ENCODE measurements around the gene OR5D13.

OR5D13 gene, protein sequence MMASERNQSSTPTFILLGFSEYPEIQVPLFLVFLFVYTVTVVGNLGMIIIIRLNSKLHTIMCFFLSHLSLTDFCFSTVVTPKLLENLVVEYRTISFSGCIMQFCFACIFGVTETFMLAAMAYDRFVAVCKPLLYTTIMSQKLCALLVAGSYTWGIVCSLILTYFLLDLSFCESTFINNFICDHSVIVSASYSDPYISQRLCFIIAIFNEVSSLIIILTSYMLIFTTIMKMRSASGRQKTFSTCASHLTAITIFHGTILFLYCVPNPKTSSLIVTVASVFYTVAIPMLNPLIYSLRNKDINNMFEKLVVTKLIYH

DNA sequence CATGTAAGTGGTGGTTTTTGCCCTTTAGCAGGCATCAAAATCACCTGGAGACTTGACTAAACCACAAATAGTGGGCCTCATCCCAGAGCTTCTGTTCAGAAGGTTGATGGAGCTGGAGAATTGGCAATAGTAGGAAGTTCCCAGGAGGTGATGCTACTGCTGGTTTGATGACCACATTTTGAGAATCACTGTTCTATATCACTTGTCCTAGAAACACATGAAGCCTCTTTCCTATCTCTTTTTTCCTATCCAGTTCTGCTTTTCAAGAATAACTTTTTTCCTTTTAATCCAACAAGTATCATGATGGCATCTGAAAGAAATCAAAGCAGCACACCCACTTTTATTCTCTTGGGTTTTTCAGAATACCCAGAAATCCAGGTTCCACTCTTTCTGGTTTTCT, at the start of gene OR5D13:
Gene OR5D13, plus strand, starts transcription at position 301 of the 400 bp plus-strand sequence. Its CDS starts 0 bp downstream, at position 301.
- DNase-seq: no peak

DNA sequence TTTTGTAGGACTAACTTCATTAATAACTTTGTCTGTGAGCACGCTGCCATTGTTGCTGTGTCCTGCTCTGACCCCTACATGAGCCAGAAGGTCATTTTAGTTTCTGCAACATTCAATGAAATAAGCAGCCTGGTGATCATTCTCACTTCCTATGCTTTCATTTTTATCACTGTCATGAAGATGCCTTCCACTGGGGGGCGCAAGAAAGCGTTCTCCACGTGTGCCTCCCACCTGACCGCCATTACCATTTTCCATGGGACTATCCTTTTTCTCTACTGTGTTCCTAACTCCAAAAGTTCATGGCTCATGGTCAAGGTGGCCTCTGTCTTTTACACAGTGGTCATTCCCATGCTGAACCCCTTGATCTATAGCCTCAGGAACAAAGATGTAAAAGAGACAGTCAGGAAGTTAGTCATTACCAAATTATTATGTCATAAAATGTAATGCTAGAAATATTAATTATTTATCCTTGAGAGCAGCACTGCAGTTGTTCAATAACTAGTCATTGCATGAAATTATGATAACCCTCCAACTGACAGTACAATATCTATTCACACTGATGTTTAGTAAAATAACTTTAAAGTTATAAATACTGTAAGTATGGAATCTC, 46.4 kb upstream of the OR5D13 start:
- DNase-seq: no peak

DNA sequence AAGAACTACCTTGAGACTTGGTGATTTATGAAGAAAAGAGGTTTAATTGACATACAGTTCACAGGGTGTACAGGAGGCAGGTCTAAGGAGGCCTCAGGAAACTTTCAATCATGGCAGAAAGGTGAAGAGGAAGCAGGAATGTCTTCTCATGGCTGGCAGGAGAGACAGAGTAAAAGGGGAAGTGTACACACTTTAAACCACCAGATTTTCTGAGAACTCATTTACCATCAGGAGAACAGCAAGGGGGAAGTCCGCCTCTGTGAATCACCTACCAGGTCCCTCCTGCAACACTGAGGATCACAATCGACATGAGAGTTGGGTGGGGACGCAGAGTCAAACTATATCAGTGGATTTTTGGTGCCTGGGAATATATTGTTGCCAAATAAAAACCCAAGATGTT, 40.3 kb upstream of the OR5D13 start:
- DNase-seq: no peak

DNA sequence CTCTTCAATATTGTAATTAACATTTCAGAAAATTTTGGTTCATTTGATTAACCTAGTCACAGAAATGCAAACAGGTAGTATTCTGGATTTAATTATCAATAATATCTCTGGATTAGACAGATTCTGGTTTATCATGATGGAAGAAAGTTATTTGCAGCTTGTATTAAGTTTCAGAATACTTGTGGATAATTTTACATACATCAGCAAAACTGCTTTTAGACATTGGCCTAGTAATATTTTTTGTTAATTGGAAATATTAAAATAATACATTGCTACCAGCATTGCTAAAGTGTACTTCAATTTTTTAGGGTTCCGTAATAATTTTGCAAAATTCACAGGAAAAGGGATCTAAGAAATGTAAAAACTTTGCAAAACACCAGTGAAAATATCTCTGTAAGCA, 18.4 kb downstream of the OR5D13 start:
- DNase-seq: no peak

DNA sequence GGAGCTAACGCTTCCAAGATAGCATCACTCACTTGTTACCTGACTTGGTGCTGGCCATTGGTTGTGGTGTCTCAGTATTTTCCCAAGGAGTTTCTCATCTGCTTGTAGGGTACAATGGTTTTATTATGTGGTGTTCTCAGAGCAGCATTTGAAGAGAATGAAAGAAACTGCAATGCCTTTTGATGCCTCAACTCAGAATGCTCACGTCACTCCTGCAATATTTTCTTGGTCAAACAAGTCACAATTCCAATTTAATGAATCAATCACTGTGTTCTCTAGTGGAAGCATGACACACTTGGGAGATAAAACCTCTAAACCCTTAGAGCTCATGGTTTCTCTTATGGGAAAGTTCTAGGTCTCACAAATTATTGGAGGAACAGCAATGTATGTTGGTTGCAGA, 20.1 kb downstream of the OR5D13 start:
- DNase-seq: no peak

DNA sequence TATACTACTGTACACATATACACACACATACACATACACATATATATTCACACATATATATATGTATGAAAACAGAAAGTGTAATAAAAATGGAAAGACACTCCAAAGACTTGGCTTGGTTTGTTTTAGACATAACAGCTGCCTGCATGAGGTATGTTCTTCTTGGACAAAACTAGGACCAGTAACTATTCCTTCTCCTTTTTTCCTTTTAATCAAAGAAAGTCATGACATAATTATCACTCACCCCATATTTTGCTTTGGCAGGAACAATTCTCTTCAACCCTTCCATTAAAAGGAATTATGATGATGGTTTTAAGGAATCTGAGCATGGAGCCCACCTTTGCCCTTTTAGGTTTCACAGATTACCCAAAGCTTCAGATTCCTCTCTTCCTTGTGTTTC, 22.0 kb downstream of the OR5D13 start, which contains the start of gene OR5D14:
Gene OR5D14, plus strand, starts transcription at position 301 of the 400 bp plus-strand sequence. Its CDS starts 0 bp downstream, at position 301.
- no peak for DNase-seq

DNA sequence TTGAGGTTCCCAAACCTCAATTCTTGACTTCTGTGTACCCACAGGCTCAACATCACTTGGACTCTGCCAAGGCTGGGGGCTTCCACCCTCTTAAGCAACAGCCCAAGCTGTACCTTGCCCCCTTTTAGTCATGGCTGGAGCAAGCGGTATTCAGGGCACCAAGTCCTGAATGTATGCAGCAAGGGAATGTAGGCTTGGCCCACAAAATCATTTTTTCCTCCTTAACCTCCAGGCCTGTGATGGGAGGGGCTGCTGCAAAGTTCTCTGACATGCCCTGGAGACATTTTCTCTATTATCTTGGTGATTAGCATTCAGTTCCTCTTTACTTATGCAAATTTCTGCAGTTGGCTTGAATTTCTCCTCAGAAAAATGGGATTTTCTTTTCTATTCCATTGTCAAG, 33.0 kb downstream of the OR5D13 start:
- DNase-seq: no peak

DNA sequence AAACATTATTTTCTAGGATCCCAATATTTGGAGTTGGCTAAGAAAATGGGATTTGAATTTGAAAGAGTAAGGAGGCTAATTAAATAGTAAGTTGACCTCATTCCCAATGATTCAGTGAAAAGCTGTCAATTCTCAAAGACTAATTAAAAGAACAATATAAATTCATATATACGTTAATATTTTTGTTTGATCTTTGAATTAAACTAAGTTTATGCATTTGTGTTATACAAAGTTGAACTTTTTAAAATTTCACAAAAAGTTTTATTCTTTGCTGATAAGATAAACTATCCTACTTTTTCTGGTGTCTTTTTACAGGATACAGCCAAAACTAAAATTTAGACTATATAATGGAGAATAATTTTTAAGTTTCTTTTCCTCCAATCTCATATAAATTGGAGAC, 37.8 kb downstream of the OR5D13 start, which contains the start of gene OR5L1:
Gene OR5L1, plus strand, starts transcription at position 301 of the 400 bp plus-strand sequence. CDS start 100 bp downstream, outside the sequence.
- DNase-seq: no peak

DNA sequence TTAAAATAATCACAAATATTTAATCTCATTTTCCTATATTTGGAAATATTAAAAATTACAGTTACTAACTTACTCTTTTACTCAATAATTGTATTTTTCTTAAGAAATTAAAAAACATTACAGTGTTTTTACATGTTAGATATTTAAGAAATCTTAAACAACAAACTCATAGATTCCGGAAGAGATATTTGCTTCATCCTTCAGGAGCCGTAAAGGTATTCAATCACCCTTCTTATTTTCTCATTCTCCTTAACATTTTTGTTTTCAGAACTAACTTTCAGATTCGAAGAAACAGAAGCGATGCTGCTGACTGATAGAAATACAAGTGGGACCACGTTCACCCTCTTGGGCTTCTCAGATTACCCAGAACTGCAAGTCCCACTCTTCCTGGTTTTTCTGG, 46.1 kb downstream of the OR5D13 start, which contains the start of gene OR5D18:
Gene OR5D18, plus strand, starts transcription at position 301 of the 400 bp plus-strand sequence. Its CDS starts 0 bp downstream, at position 301.
- DNase-seq: no peak

All from NCI-H1694 treated with DMSO at 0.1 percent for 48 hours (cell line).